AG09319 (cell line): ENCODE measurements around the gene DOK7.

Source experiments
- DNase-seq: peaks from one replicate; pipeline ENCODE4 v3.0.0-alpha.2; 2010; ENCODE audit warnings: low read depth; ENCODE audit errors: extremely low read depth
- CTCF ChIP-seq: IDR thresholded peaks from 2 replicates; pipeline ENCODE4 v1.5.1; 2011; ENCODE audit warnings: low read depth, mild to moderate bottlenecking, inconsistent platforms, low read length, moderate library complexity

The DOK7 gene

DNA sequence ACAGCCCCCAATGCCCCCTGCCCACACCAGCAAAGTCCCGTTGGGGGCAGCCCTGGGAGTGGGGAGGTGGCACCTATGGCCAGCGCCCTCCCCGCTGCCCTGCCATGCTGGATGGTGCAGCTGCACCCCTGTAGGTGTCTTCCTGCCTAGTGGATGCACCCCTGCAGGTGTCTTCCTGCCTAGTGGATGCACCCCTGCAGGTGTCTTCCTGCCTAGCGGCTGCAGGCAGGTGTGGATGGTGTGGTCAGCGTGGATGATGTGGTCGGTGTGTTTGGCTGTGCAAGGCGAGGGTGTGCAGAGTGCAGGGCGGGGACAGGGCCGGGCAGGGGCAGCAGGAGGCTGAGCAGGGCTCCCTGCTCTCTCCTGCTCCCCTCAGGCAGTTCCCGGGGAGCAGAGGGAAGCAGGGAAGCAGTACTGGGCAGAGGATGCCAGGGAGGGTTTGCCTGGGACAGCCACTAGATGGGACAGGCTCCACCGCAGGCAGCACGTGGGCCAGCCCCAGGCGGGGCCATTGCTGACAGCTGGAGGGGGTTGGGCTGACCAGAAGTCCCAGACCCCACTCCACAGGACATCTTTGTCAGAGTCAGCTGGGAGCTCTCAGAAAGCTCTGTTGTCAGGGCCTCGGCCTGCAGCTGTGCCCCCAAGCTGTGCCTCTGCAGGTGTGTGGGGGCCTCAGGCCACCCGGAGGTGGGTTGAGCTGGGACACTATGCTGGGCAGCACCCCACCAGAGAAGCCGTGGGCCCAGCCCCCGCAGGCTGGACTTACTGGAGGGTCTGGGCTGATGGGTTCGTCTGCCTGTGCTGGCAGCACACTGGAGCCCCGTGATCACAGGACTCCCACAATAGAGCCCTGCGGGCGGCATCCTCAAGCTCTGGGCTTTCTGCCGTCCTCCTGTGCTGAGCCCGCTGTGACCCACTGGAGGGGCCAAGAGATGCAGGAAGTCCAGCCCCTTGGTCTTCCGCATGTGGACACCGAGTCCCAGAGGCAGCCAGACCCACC, 23.7 kb downstream of the DOK7 start:
- TF ChIP-seq CTCF: no peak
- no peak for DNase-seq

DNA sequence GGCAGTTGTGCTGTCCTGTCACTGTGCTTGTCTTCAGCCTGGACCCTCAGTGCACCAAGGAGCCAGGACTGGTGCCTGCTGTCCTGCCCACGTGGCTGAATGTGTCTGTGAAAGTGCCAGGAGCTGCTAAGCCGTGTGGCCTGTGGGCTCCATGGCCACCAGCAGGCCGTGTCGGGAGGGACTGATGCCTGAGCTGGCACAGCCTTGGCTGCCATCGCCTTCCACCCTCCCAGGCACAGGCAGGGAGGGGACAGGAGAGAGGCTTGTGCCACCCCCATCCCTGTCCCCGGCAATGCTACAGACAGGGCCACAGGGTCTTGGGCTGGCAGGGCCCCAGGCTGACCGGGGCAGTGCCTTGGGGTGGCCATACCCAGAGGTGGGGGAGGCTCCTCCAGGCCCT, 24.8 kb downstream of the DOK7 start:
- no peak for TF ChIP-seq CTCF
- DNase-seq: no peak

DNA sequence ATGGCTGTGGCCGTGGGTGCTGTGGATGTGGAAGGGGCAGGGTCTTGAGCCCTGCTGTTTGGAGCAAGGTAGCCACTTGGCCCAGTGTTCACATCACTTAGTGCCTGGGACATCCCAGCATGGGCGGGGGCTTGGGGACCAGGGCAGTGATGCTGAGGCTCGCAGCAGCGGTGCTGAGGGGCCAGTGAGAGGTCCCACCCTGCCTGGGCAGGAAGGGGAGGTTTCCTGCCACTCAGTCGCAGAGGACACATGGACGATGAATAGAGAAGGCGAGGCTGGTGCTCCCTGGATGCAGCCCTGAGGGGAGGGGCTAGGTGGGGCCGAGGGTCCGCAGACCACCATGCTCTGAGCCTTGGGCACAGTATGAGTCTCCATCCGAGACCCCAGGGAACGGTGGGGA, 25.7 kb downstream of the DOK7 start:
- no peak for DNase-seq
- no peak for TF ChIP-seq CTCF

GRCh38 chr4:3489451-3489962, 26.4 kb downstream of the DOK7 start:
- no peak for DNase-seq
- no peak for TF ChIP-seq CTCF

DNA sequence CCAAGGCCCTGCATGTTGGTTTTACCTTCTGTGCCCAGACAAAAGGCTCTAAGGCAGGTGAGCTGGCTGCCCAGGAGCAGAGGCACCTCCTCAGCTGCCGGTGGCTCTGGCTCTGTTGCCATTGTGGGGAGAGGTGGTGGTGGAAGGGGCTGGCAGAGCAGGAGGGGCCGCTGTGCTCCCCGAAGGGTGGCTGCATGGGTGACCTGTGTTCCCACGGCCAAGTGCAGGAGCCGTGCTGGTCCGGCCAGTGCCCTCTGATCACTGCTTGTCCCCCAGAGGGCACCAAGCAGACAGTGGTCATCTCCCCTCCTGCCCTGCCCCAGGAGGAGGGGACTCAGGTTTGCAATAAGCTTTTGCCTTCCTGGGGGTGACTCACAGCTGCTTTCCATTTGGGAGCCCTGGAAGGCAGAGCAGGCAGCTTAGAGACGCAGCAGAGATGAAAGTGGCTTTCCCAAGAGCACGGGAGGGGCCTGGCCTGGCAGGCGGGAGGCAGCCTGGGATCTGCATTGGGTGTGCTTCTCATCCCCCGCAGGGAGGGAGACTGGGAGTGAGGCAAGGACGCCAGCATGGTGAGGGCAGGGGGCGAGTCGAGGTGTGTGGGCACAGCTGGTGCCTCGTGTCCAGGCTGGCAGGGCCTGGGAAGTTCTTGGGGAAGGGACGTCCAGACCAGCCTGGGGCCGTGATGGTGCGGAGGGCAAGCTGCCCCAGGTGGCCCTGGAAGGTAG, 28.7 kb downstream of the DOK7 start:
- TF ChIP-seq CTCF: no peak
- no peak for DNase-seq

GRCh38 chr4:3492741-3493719, 29.9 kb downstream of the DOK7 start:
- DNase-seq: no peak
- no peak for TF ChIP-seq CTCF
